Caco-2 (cell line): ENCODE data around the gene CTCF. TPM values are rescaled to one million over a fixed set of nuclear protein-coding genes. Genes with fewer than 3 reads are reported as not detected.

Experiments used
- BruUV-seq: library from RNA; stranded (reverse); fragments of 400-500 nt; replicated peaks from 2 replicates; lab custom pipeline; 2021; lab: Mats Ljungman, UMichigan
- CTCF ChIA-PET: fragments of 300-600 bp; sonication (Branson Sonifier 250); formaldehyde crosslinking; loops from one replicate; lab custom pipeline; 2022; ENCODE audit warnings: antibody characterized with exemption; lab: Charles Lee
- POLR2A ChIA-PET: fragments of 300-600 bp; sonication (Branson Sonifier 250); formaldehyde crosslinking; loops from one replicate; lab custom pipeline; 2022; ENCODE audit warnings: antibody characterized with exemption; lab: Charles Lee
- DNase-seq, 2 experiments: peaks; one replicate each; pipeline versions ENCODE4 v3.0.0 to v3.0.0-alpha.2; 2020 to 2022
- H3K27me3 ChIP-seq: replicated peaks from 2 replicates; pipeline ENCODE4 v1.6.0; 2011; ENCODE audit warnings: low read length; ENCODE audit not compliant: control insufficient read depth, insufficient read depth
- H3K36me3 ChIP-seq: 2 replicates; pipeline ENCODE4 v1.5.1; 2011; ENCODE audit warnings: low read length; ENCODE audit not compliant: control insufficient read depth, insufficient read depth
- H3K4me1 ChIP-seq: fragments of 250-450 bp; sonication (Bioruptor Pico); 2 replicates; pipeline ENCODE4 v1.5.1; 2020; ENCODE audit warnings: mild to moderate bottlenecking
- H3K4me3 ChIP-seq: 2 replicates; pipeline ENCODE4 v1.5.1; 2011; ENCODE audit warnings: low read depth, mild to moderate bottlenecking, control low read depth, low read length
- H3K9me3 ChIP-seq: fragments of 250-450 bp; sonication (Bioruptor Pico); 2 replicates; pipeline ENCODE4 v1.5.1; 2020; ENCODE audit warnings: mild to moderate bottlenecking, moderate library complexity
- H3K27ac Mint-ChIP-seq: one replicate; pipeline ENCODE4 v1.8.0; 2022; ENCODE audit warnings: mixed read lengths; ENCODE audit not compliant: unreplicated experiment
- H3K27me3 Mint-ChIP-seq: one replicate; pipeline ENCODE4 v1.8.0; 2022; ENCODE audit warnings: mixed read lengths; ENCODE audit not compliant: insufficient read depth, unreplicated experiment
- H3K36me3 Mint-ChIP-seq: one replicate; pipeline ENCODE4 v1.8.0; 2022; ENCODE audit warnings: mild to moderate bottlenecking, mixed read lengths; ENCODE audit not compliant: insufficient read depth, unreplicated experiment
- H3K4me1 Mint-ChIP-seq: one replicate; pipeline ENCODE4 v1.8.0; 2022; ENCODE audit warnings: low read depth, mixed read lengths; ENCODE audit not compliant: unreplicated experiment
- H3K4me3 Mint-ChIP-seq: one replicate; pipeline ENCODE4 v1.8.0; 2022; ENCODE audit warnings: mild to moderate bottlenecking, moderate library complexity, mixed read lengths; ENCODE audit not compliant: unreplicated experiment
- H3K9me3 Mint-ChIP-seq: one replicate; pipeline ENCODE4 v1.8.0; 2022; ENCODE audit warnings: mixed read lengths; ENCODE audit not compliant: unreplicated experiment
- CTCF ChIP-seq, 2 experiments: fragments of 200-600 bp in 1 of 2; IDR thresholded peaks; 1 replicate in 1 of 2; 2 replicates in 1 of 2; pipeline versions ENCODE4 v1.5.1 to v1.8.0; 2011 to 2022; ENCODE audit warnings: antibody characterized with exemption in 1 of 2, control low read depth in 1 of 2, inconsistent platforms in 1 of 2, low read depth in 1 of 2, low read length in 1 of 2, mild to moderate bottlenecking in 1 of 2, moderate library complexity in 1 of 2; ENCODE audit not compliant: insufficient read depth in 1 of 2, severe bottlenecking in 1 of 2, unreplicated experiment in 1 of 2
- intact Hi-C: fragments of 100-400 bp; cut with micrococcal nuclease; formaldehyde crosslinking; loops from one replicate; pipeline ENCODE4 v1.10.0; 2022; ENCODE audit not compliant: unreplicated experiment
- total RNA-seq: library from RNA; stranded (reverse); gene quantifications from 2 replicates; pipeline ENCODE4 v1.2.3, GENCODE V29; 2022

The CTCF gene
- total RNA-seq, 1 experiment from 2014 or later = 67.8 TPM

- no peaks in the 10 kb centered on the region for H3K27me3 Mint-ChIP-seq
- H3K4me3 Mint-ChIP-seq = peak overlapping the region; percentile 80
- H3K4me1 ChIP-seq = peaks cover 24% of the 10 kb centered on the region
- H3K36me3 Mint-ChIP-seq = peaks cover 11% of the 10 kb centered on the region
- POLR2A ChIA-PET = interaction anchor here (0.6 to 1.5 kb wide), 4 partner anchors 32 to 139 kb away, joined by 3 to 7 read pairs (median 5); partner anchors contain the start of genes ACD and ATP6V0D1
- CTCF ChIA-PET = interaction anchor here (0.6 to 3.2 kb wide), 55 partner anchors 9 to 563 kb away, joined by 3 to 74 read pairs (median 5); partner anchors contain the start of genes ACD, ATP6V0D1, C16orf86 and CARMIL2
- peak overlapping the region; percentile 53 for H3K4me3 ChIP-seq
- DNase-seq = peak; percentile 97 to 98
- TF ChIP-seq CTCF (IDR thresholded peaks at IDR 0.05; ENCODE audit: insufficient read depth in 1 of 2, low read depth in 1 of 2, low read length in 1 of 2, severe bottlenecking in 1 of 2, unreplicated experiment in 1 of 2) = peak; percentile 86 to 100
- H3K36me3 ChIP-seq = no peaks in the 10 kb centered on the region
- no peaks in the 10 kb centered on the region for H3K27me3 ChIP-seq
- intact Hi-C loops = loop anchor here (1.0 to 10.0 kb wide), 7 partner anchors 16 to 414 kb away; partner anchors contain the start of genes CARMIL2, CTCF, CTRL and PSMB10
- no peaks in the 10 kb centered on the region for H3K9me3 ChIP-seq
- no peaks in the 10 kb centered on the region for H3K9me3 Mint-ChIP-seq
- peak overlapping the region; percentile 89 for H3K27ac Mint-ChIP-seq
- TSS peak; percentile 85 for BruUV-seq
- H3K4me1 Mint-ChIP-seq = peaks cover 32% of the 10 kb centered on the region
Measured at GRCh38 chr16:67521095-67521804, 41.1 kb upstream of the CTCF start.

GRCh38 chr16:67525176-67525860 lies 37.0 kb upstream of the CTCF start:
- Histone ChIP-seq H3K4me3 (no peak overlapping the region), H3K4me1 (peaks cover 47% of the 10 kb centered on the region), H3K27me3 (no peaks in the 10 kb centered on the region), H3K9me3 (no peaks in the 10 kb centered on the region), H3K36me3 (no peaks in the 10 kb centered on the region)
- BruUV-seq = no TSS peak
- peak overlapping the region; percentile 34 for H3K27ac Mint-ChIP-seq
- peak; percentile 57 to 77 for DNase-seq
- ChIA-PET CTCF (interaction anchor here (1.2 to 1.7 kb wide), 2 partner anchors 37 to 119 kb away, joined by 3 to 4 read pairs; partner anchors contain the start of genes CARMIL2 and CTCF), POLR2A (no interaction called here)
- no peaks in the 10 kb centered on the region for H3K27me3 Mint-ChIP-seq
- H3K4me1 Mint-ChIP-seq = peaks cover 33% of the 10 kb centered on the region
- intact Hi-C loops = loop anchor here (10.0 kb wide), 2 partner anchors 279 to 409 kb away; partner anchors contain the start of genes CTRL, PSMB10, RANBP10 and TSNAXIP1
- H3K36me3 Mint-ChIP-seq = peaks cover 11% of the 10 kb centered on the region
- TF ChIP-seq CTCF (IDR thresholded peaks at IDR 0.05; ENCODE audit: insufficient read depth in 1 of 2, low read depth in 1 of 2, low read length in 1 of 2, severe bottlenecking in 1 of 2, unreplicated experiment in 1 of 2) = no peak
- H3K9me3 Mint-ChIP-seq = no peaks in the 10 kb centered on the region
- H3K4me3 Mint-ChIP-seq = no peak overlapping the region
